ENCODE data around the gene DNMT3L.

The DNMT3L gene

DNA sequence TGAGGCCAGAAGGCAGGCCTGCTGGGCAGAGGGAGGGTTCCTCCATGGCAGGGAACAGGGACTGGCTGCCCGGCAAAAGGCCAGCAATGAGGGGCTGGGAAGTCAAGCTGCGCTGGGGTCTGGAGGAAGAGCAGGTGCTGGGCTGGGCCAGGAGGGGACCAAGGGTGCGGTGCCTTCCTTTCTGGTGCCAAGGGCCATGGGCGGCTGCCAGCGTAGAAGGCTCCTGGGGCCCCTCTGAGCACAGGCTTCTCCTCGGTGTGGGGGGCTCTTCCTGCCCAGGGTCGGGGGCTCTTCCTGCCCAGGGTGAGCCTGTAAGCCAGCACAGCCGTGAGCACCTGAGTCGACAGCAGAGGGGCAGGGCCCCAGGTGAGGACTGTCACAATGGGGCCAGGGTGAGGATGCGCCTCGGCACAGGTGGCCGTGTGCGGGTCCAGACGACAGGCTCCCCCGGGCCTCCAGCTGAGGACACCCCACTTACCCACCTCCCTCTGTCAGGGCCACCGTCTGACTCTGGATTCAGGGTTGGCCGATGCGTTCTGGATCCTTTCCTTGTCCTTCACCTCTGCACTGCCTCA lies 10.7 kb upstream of the DNMT3L start:
- TF ChIP-seq EZH2phosphoT487 (IDR thresholded peaks at IDR 0.05; ENCODE audit: borderline replicate concordance): no peak
- TF ChIP-seq, protein P1, sequence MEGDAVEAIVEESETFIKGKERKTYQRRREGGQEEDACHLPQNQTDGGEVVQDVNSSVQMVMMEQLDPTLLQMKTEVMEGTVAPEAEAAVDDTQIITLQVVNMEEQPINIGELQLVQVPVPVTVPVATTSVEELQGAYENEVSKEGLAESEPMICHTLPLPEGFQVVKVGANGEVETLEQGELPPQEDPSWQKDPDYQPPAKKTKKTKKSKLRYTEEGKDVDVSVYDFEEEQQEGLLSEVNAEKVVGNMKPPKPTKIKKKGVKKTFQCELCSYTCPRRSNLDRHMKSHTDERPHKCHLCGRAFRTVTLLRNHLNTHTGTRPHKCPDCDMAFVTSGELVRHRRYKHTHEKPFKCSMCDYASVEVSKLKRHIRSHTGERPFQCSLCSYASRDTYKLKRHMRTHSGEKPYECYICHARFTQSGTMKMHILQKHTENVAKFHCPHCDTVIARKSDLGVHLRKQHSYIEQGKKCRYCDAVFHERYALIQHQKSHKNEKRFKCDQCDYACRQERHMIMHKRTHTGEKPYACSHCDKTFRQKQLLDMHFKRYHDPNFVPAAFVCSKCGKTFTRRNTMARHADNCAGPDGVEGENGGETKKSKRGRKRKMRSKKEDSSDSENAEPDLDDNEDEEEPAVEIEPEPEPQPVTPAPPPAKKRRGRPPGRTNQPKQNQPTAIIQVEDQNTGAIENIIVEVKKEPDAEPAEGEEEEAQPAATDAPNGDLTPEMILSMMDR (conservative IDR thresholded peaks at IDR 0.05; ENCODE audit: low read length): no peak
- Histone ChIP-seq H3K4me2 (ENCODE audit: low read depth, low read length, poor library complexity, severe bottlenecking) (no peak overlapping the region), H3K9me2 (replicated peaks; ENCODE audit: low read depth, low read length) (no peaks in the 10 kb centered on the region), H2AFZ (ENCODE audit: low read length) (no peak overlapping the region), H3K9ac (ENCODE audit: low read depth, low read length, poor library complexity, severe bottlenecking) (no peak overlapping the region), H3K4me3 (ENCODE audit: low read length, poor library complexity, severe bottlenecking) (no peak overlapping the region), H3K9me3 (ENCODE audit: insufficient read depth, low read depth, low read length) (no peaks in the 10 kb centered on the region), H4K20me1 (ENCODE audit: insufficient read depth, low read length, poor library complexity, severe bottlenecking) (no peaks in the 10 kb centered on the region), H3K36me3 (ENCODE audit: insufficient read depth, low read length) (no peaks in the 10 kb centered on the region), H3K27me3 (ENCODE audit: insufficient read depth, low read length, poor library complexity, severe bottlenecking) (no peaks in the 10 kb centered on the region), H3K79me2 (ENCODE audit: insufficient read depth, low read length) (no peaks in the 10 kb centered on the region), H3F3A (ENCODE audit: low read depth) (no peaks in the 10 kb centered on the region), H3K4me1 (ENCODE audit: insufficient read depth, low read length, poor library complexity, severe bottlenecking) (no peaks in the 10 kb centered on the region)

DNA sequence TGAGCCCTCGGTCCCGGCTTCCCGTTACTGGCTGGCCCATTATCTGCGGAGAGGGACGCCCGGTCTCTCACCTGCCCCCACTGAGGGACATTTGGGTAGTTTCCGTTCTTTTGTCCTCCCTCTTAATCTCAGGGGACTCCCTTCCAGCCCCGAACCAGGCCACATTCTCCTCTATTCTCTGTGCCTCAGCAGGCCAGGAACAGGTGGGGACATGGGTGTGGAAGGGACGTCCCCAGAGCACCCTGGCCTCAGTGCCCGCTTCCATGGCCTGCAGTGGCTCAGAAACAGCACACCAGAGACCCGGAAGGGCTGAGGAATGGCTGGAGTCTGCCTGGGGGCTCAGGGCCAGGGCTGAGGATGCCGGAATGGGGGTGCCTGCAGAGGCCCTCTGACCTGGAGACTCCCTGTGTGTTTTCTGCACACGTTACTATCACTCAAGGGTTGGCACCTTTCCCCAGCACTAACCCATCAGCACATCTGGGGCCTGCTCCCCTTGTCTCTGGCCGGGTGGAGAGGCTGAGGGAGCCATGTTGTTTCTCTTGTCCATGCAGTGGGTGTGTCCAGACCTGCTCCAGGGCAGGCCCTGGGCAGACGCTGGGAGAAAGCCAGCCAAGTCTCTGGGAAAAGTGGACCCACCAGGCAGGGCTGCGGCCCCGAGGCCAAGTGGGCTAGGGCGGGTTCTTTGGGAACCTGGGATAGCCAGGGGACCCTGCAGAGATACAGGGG lies 10.0 kb upstream of the DNMT3L start:
- no peak overlapping the region for H3K4me3 ChIP-seq (ENCODE audit: low read length, poor library complexity, severe bottlenecking)
- no peaks in the 10 kb centered on the region for H3F3A ChIP-seq (ENCODE audit: low read depth)
- no peaks in the 10 kb centered on the region for H3K4me1 ChIP-seq (ENCODE audit: insufficient read depth, low read length, poor library complexity, severe bottlenecking)
- TF ChIP-seq, protein P1 (conservative IDR thresholded peaks at IDR 0.05; ENCODE audit: low read length): no peak
- no peak for TF ChIP-seq EZH2phosphoT487 (IDR thresholded peaks at IDR 0.05; ENCODE audit: borderline replicate concordance)
- no peak overlapping the region for H3K4me2 ChIP-seq (ENCODE audit: low read depth, low read length, poor library complexity, severe bottlenecking)
- no peaks in the 10 kb centered on the region for H3K36me3 ChIP-seq (ENCODE audit: insufficient read depth, low read length)
- no peak overlapping the region for H2AFZ ChIP-seq (ENCODE audit: low read length)
- no peaks in the 10 kb centered on the region for H4K20me1 ChIP-seq (ENCODE audit: insufficient read depth, low read length, poor library complexity, severe bottlenecking)
- H3K9ac ChIP-seq (ENCODE audit: low read depth, low read length, poor library complexity, severe bottlenecking): no peak overlapping the region
- no peaks in the 10 kb centered on the region for H3K79me2 ChIP-seq (ENCODE audit: insufficient read depth, low read length)
- H3K9me2 ChIP-seq (replicated peaks; ENCODE audit: low read depth, low read length): no peaks in the 10 kb centered on the region
- no peaks in the 10 kb centered on the region for H3K27me3 ChIP-seq (ENCODE audit: insufficient read depth, low read length, poor library complexity, severe bottlenecking)
- no peaks in the 10 kb centered on the region for H3K9me3 ChIP-seq (ENCODE audit: insufficient read depth, low read depth, low read length)

DNA sequence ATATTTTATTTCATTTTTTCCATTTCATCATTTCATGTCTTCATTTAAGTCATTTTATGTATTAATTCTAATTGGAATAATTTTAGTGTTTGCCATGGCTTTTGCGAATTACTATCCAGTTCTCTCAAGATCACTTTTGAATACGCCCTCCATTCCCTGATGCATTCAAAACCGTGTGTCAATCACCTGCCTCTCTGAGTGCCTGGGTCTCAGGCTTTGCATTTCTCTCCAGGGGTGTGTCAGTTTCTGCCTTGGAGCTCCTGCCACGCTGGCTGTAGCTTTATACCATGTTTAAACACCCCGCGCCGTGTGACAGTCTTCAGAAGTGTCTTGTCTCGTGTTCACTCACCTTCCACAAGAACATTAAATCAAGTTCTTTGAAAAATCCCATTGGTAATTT lies 7.4 kb upstream of the DNMT3L start:
- Histone ChIP-seq H3K4me2 (ENCODE audit: low read depth, low read length, poor library complexity, severe bottlenecking) (no peak overlapping the region), H3K9ac (ENCODE audit: low read depth, low read length, poor library complexity, severe bottlenecking) (no peak overlapping the region), H3K36me3 (ENCODE audit: insufficient read depth, low read length) (no peaks in the 10 kb centered on the region), H2AFZ (ENCODE audit: low read length) (no peak overlapping the region), H3K79me2 (ENCODE audit: insufficient read depth, low read length) (no peaks in the 10 kb centered on the region), H4K20me1 (ENCODE audit: insufficient read depth, low read length, poor library complexity, severe bottlenecking) (no peaks in the 10 kb centered on the region), H3K9me2 (replicated peaks; ENCODE audit: low read depth, low read length) (no peaks in the 10 kb centered on the region), H3K4me1 (ENCODE audit: insufficient read depth, low read length, poor library complexity, severe bottlenecking) (no peaks in the 10 kb centered on the region), H3K9me3 (ENCODE audit: insufficient read depth, low read depth, low read length) (no peaks in the 10 kb centered on the region), H3F3A (ENCODE audit: low read depth) (no peaks in the 10 kb centered on the region), H3K4me3 (ENCODE audit: low read length, poor library complexity, severe bottlenecking) (no peak overlapping the region), H3K27me3 (ENCODE audit: insufficient read depth, low read length, poor library complexity, severe bottlenecking) (no peaks in the 10 kb centered on the region)
- TF ChIP-seq EZH2phosphoT487 (IDR thresholded peaks at IDR 0.05; ENCODE audit: borderline replicate concordance): no peak
- TF ChIP-seq, protein P1 (conservative IDR thresholded peaks at IDR 0.05; ENCODE audit: low read length): no peak

Measured in Loucy (cell line).